Fibroblast of peridontal ligament (primary cell): ENCODE results near the gene BLTP3B.
"Not testable (repeated sequence)": the region's sequence is repeated elsewhere in the genome, so short reads cannot be mapped to it uniquely, and the experiment has no call there.

Source experiments
- DNase-seq: peaks from one replicate; pipeline ENCODE4 v3.0.0-alpha.2; 2010; ENCODE audit errors: extremely low read depth

BLTP3B gene, protein sequence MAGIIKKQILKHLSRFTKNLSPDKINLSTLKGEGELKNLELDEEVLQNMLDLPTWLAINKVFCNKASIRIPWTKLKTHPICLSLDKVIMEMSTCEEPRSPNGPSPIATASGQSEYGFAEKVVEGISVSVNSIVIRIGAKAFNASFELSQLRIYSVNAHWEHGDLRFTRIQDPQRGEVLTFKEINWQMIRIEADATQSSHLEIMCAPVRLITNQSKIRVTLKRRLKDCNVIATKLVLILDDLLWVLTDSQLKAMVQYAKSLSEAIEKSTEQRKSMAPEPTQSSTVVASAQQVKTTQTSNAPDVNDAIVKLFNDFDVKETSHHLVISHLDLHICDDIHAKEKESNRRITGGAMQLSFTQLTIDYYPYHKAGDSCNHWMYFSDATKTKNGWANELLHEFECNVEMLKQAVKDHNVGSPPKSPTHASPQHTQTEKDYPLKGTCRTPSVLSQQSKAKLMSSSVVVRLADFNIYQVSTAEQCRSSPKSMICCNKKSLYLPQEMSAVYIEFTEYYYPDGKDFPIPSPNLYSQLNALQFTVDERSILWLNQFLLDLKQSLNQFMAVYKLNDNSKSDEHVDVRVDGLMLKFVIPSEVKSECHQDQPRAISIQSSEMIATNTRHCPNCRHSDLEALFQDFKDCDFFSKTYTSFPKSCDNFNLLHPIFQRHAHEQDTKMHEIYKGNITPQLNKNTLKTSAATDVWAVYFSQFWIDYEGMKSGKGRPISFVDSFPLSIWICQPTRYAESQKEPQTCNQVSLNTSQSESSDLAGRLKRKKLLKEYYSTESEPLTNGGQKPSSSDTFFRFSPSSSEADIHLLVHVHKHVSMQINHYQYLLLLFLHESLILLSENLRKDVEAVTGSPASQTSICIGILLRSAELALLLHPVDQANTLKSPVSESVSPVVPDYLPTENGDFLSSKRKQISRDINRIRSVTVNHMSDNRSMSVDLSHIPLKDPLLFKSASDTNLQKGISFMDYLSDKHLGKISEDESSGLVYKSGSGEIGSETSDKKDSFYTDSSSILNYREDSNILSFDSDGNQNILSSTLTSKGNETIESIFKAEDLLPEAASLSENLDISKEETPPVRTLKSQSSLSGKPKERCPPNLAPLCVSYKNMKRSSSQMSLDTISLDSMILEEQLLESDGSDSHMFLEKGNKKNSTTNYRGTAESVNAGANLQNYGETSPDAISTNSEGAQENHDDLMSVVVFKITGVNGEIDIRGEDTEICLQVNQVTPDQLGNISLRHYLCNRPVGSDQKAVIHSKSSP (N-terminal part only)

DNA sequence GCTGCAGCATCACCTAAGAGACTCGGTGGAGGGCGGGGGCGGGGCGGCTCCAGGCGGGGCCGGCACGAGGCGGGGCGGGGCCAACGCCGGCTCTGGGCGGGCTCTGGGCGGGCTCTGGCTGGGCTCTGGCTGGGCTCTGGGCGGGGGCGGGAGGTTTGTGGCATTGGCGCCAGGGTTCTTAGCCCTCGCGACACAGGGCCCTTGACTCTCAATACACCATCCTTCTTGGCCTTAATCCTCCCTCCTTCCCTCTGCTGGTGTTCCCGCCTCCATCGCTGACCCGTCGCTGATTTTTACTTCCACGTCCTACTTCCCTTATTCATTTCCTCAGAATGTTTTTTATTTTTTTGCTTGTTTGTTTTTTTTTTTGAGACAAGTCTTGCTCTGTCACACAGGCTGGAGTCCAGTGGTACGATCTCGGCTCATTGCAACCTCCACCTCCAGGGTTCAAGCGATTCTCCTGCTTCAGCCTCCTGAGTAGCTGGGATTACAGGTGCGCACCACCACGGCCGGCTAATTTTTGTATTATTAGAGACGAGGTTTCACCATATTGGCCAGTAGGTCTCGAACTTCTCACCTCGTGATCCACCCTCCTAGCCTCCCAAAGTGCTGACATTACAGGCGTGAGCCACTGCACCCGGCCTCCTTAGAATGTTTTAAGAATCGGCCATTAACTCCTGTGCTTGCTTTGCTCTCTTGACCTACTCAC, at the start of gene BLTP3B:
TSS of gene BLTP3B (minus strand) at position 24 of the 709 bp plus-strand sequence. CDS start 239 bp downstream, outside the sequence.
- peak; percentile 62 for DNase-seq

DNA sequence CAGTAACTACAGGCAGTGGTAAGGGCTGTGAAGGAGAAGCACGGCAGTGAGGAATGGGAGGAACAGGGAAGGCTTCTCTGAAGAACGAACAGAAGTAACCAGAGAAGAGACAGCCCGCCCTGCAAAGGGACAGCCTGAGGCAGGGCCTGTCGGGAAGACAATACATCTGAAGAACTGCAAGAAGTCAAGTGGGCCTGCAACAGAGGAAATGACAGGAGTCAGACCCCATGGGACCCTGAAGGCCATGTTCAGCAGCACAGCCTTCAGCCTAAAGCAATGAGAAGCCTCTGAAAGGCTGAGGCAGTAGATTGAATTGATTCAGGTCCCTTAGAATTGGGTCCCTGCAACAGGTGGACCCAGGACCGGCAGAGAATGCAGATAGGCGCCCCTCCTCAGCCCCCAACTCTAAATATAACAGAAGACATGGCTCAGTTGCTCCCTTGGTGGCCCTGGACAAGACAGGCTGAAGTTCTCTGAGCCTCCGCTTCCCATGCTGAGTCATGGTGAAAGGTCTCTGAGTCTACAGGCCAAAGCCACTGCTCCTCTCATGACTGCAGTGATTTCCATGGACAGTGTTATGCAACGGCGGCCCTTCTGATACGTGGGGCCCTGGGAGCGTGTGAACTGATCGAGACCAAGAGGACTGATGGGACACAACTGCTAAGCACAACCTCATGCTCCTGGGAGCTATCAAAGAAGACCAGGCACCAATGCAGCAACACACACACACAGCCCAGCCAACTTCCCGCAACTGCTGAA, 47.1 kb upstream of the BLTP3B start:
- no peak for DNase-seq

- DNase-seq = not testable (repeated sequence)
Observed at GRCh38 chr12:100188888-100189635, 46.4 kb upstream of the BLTP3B start.

GRCh38 chr12:100187857-100188519, 45.3 kb upstream of the BLTP3B start:
- no peak for DNase-seq

DNA sequence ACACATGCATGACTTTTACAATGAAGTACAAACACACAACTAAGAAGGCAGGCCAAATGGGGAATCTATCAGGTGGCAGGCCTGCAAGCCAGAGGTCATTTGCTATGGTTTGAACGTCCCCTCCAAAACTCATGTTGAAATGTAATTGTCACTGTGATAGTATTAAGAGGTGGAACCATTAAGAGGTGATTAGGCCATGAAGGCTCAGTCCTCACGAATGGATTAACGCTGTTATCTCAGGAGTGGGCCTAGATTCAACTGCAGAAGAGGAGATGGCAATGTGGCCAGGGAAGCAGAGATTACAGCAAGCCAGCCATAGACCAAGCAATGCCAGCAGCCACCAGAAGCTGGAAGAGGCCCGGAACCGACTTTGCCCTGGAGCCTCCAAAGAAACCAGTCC, 44.4 kb upstream of the BLTP3B start:
- DNase-seq = no peak

- peak; percentile 21 for DNase-seq
Observed at GRCh38 chr12:100186071-100186470, 43.4 kb upstream of the BLTP3B start.

GRCh38 chr12:100185361-100185894, 42.8 kb upstream of the BLTP3B start:
- peak; percentile 37 for DNase-seq

- peak; percentile 50 for DNase-seq
Observed at GRCh38 chr12:100184549-100185145, 42.0 kb upstream of the BLTP3B start.

- no peak for DNase-seq
Observed at GRCh38 chr12:100179252-100179651, 36.6 kb upstream of the BLTP3B start.

DNA sequence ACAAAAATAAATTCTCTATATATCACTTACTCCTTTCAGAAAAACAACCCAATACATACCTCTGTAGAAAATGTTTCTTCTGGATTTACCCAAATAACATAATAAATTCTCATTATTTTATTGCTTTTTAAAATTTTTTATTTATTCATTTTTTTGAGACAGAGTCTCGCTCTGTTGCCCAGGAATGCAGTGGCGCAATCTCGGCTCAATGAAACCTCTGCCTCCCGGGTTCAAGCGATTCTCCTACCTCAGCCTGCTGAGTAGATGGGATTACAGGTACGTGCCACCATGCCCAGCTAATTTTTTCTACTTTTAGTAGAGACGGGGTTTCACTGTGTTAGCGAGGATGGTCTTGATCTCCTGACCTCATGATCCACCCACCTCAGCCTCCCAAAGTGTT, 33.8 kb upstream of the BLTP3B start:
- DNase-seq = not testable (repeated sequence)

- no peak for DNase-seq
Observed at GRCh38 chr12:100174495-100174894, 31.8 kb upstream of the BLTP3B start.

DNA sequence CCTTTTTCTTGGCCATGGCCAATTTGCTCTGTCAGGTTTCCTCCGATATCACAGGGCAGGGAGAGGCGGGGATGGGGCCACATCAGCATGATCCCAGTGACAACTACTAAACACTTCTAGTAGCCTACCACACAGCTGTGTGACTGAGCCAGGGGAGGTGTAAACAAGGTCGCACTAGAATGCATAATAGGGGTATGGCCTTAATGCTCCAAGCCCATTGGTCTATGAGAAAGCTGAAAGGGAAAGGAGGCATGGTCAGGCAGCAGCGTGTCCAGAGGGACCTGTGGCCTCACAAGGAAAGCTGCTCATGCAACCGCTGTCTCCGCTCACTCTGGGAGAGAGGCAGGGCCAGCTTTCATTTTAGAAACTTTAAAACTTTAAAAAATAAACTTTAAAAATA, 30.4 kb upstream of the BLTP3B start:
- DNase-seq = no peak

GRCh38 chr12:100171248-100171647, 28.6 kb upstream of the BLTP3B start:
- DNase-seq = no peak

DNA sequence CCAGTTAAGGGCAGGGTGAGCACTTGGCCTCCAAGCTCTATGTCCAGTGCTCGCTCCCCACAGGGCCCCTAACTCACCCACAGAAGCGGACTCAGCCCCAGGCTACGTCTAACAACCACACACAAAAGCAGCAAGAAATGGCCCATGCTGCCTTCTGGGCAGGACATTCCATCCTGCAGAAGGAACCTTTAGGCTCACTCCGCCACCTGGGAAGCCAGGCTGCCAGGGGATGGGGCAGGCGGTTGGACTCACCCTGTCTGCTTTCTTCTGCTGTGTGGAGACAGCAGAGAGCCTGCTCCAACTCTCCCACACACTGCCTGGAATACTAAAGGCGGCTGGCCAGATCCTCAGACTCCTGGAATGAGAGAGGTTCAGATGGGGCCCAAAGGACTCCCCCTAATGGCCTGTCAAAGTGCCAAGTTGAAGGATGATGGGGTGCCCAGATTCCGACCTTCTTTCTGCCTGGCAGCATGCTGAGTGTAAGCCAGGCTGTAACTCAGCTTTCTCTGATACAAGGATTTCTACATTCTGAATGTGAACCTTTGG, 27.7 kb upstream of the BLTP3B start:
- no peak for DNase-seq

DNA sequence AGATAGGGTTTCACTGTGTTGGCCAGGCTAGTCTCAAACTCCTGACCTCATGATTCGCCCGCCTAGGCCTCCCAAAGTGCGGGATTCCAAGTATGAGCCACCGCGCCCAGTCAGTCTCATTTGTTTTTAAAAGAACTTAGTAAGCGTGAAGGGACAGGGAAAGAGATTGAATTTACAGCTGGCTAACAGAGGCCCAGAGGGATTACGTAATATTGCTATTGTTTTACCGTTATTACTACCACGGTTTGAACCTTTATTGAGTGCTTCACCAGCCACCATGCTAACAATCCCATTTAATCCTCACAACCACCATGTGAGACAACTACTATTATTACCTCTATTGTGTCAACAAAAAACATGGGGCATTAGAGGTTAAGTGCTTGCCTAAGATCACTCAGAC, 26.7 kb upstream of the BLTP3B start:
- no peak for DNase-seq

DNA sequence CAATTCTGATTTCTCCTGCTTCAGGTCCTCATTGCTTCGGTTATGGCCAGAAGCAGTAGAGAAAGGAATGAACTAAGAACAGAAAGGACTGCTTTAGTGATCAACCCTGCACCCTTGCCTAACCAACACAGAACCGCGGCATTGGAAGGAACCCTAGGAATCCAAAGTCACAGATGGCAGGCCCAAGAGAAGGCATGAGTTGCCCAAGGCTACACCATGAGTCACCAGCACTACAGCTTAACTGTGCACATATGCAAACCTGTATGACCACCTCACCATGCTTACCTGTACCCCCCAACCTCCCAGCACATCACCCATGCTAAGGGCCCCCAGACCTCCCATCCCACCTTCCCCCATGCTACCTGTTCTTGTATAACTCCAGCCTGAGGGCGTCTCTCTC, 25.9 kb upstream of the BLTP3B start:
- no peak for DNase-seq

DNA sequence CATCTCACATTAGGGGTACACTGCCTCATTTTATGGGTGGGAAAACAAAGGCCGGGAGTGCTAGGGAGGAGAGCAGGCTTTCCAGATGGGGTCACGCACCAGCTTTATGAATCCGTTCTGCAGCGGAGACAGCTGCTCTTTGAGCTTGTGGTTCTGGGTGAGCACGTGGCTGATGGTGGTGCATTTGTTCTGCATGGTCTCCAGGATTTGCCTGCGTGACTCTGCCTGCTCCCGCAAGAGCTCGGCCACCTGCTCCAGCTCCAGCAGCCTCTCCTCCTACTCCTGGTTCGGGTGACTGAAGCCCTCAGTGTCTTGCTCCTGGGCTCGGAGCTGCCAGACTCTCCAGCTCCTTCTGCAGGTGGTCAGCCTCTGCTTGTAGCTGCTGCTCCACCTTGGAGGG, 23.6 kb upstream of the BLTP3B start:
- no peak for DNase-seq

DNA sequence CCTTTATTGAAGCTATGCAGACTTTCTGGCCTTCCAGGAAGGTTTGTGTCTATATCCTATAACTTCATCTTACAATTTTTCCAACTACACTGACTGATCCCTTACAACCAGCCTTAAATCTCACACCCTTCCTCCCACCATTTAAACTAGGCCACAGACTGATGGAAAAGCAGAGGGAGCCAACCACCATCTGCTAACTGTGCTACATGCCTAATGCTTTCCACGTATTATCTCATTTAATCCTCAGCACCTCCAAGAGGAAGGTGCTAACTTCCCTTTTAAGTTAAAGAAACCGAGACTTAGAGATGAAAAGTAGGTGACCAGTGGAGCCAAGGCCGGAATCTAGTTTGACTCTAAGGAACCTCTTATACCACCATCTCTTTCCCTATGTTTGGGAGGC, 22.7 kb upstream of the BLTP3B start:
- DNase-seq = no peak
